H1 (cell line): ENCODE data around the gene CASZ1.

Experiments used
- ASH2L ChIP-seq: fragments of 200-600, 300-600 bp; sonication (generic); IDR thresholded peaks from one replicate; pipeline ENCODE4 v1.7.1; 2017; ENCODE audit warnings: low read length
- POLR2A ChIP-seq, 2 experiments: IDR thresholded peaks; 1 replicate in 1 of 2; 2 replicates in 1 of 2; pipeline ENCODE4 v1.6.1; 2011; ENCODE audit warnings: low read depth in 2 of 2, low read length in 2 of 2, mild to moderate bottlenecking in 2 of 2; ENCODE audit errors: control extremely low read depth in 1 of 2
- POLR2AphosphoS5 ChIP-seq: IDR thresholded peaks from 2 replicates; pipeline ENCODE4 v1.6.1; 2011; ENCODE audit warnings: low read depth, low read length
- TF ChIP-seq, protein P1 (sequence below), 3 experiments: IDR thresholded peaks; 1 replicate in 2 of 3; 2 replicates in 1 of 3; pipeline versions ENCODE4 v1.5.1 to v1.6.1; 2011; ENCODE audit warnings: low read length in 3 of 3, mild to moderate bottlenecking in 3 of 3, inconsistent platforms in 2 of 3, low read depth in 1 of 3, moderate library complexity in 1 of 3; ENCODE audit not compliant: insufficient read depth in 1 of 3; ENCODE audit errors: control extremely low read depth in 1 of 3

DNA sequence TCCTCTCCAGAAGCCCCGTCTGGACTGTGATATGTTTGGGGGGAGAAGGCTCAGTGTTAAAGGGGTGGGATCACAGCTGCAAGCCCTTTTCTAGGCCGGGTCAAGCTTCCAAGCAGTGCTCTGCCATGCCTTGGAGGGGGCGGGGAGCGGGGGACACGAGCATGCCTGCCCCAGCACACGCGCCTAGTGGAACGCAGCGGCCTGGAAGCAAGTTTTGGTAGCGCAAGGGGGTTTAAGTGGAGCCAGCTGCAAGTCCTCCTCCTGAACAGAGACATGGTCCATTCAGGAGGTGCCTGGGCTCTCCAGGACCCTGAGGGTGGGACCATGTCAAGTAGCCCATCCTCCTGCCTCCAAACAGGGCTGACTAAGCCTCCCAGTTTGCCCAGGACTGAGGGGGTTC is 112.2 kb downstream of the CASZ1 start:
- TF ChIP-seq, protein P1, sequence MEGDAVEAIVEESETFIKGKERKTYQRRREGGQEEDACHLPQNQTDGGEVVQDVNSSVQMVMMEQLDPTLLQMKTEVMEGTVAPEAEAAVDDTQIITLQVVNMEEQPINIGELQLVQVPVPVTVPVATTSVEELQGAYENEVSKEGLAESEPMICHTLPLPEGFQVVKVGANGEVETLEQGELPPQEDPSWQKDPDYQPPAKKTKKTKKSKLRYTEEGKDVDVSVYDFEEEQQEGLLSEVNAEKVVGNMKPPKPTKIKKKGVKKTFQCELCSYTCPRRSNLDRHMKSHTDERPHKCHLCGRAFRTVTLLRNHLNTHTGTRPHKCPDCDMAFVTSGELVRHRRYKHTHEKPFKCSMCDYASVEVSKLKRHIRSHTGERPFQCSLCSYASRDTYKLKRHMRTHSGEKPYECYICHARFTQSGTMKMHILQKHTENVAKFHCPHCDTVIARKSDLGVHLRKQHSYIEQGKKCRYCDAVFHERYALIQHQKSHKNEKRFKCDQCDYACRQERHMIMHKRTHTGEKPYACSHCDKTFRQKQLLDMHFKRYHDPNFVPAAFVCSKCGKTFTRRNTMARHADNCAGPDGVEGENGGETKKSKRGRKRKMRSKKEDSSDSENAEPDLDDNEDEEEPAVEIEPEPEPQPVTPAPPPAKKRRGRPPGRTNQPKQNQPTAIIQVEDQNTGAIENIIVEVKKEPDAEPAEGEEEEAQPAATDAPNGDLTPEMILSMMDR (IDR thresholded peaks at IDR 0.05; ENCODE audit: control extremely low read depth in 1 of 3, insufficient read depth in 1 of 3, low read depth in 1 of 3, low read length in 3 of 3), result no peak
- TF ChIP-seq POLR2A (IDR thresholded peaks at IDR 0.05; ENCODE audit: control extremely low read depth in 1 of 2, low read depth in 2 of 2, low read length in 2 of 2) (no peak), ASH2L (no peak), POLR2AphosphoS5 (no peak)
